Stimulated activated CD8-positive, alpha-beta memory T cell treated with anti-CD3 and anti-CD28 coated beads, Interleukin-2, amount 100 ng/mL, for 1 hour (primary cell): ENCODE data around the gene KIAA1671.

Experiments used
- DNase-seq, 2 donors: peaks; one replicate each; pipeline ENCODE4 v3.0.0-alpha.2; 2020; ENCODE audit warnings: low read depth in 2 of 2

Gene KIAA1671

DNA sequence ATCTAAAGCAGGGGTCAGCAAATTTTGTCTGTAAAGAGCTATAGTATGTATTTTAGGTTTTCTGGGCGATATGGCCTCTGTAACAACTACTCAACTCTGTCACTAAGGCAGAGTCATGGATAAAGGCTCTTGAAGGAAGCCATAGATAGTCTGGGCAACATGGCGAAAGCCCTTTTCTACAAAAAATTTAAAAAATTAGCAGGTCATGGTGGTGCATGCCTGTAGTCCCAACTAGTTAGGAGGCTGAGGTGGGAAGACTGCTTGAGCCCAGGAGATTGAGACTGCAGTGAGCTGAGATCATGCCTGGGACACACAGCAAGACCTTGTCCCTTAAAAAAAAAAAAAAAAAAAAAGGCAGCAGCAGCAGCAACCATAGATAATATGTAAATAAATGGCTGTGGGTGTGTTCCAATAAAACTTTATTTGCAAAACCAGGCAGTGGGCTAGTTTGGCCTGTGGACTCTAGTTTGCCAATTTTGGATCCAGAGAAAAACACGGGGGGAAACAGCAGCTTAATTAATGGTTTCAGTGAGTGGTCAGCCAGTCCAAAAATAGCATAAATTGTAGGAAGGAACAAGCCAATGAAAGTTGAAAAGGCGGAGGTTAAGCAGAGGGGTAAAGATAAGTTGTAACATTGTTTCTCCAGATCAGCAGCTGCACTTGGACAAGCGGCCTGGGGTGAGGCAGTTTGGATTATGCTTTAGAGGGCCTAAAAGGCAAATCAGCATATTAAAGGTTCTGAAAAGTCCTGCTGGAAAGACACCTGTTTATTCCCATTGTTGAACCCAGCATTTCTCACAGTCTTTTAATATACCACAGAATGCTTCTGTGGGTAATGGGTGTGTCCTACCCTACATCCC, 62.6 kb downstream of the KIAA1671 start:
- DNase-seq: no peak

DNA sequence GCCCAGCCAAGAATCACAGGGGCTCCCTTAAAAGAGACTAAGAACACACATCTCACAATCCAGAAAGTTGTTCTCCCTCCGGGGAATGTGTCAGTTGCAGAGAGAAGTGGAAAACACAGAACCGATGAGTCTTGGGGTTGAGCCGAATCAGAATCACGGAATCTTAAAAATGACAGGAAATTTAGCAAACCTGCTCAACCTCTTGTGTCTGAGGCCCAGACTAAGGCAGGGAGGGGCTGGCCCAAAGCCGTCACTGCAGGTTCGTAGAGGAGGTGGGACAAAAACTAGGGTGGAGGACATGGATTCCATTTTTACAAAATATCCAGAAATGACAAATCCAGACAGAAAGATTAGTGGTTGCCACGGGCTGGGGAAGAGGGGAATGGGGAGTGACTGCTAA, 63.8 kb downstream of the KIAA1671 start:
- DNase-seq: no peak

- no peak for DNase-seq
Measured at GRCh38 chr22:25018009-25018408, 65.5 kb downstream of the KIAA1671 start.

DNA sequence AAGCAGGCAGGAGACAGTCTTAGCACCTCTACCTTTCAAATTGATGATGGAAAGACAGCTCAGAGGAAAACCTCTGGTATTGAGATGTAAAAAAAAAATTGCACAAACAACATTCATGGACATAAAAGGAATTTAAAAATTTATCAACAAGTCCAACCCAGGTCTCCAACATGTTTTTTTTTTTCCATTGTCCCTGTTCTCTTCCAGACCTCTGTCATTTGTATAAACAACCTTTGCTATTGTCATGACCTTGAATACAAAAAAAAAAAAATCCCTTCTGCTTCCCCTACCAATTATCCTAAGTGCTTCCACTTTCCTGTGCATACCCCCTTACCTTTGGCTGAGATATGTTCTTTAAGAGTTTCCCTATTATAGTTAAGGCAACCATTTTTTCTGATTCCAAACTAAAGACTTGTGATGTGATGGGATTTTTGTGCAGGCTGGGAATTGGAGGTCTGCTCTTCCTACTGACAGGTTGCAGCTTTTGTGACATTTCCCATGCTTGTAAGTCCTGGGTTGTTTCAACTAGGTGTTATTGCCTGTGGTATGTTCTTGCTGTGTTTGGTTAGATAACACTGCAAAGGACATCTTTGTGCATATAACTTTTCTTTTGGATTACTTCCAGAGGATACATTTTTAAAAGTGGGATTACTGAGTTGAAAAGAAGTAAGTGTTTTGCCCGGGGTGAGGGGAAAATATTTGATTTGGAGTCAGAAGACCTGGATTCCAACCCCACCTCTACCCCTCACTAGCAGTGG, 67.1 kb downstream of the KIAA1671 start:
- no peak for DNase-seq

GRCh38 chr22:25021409-25021808, 68.9 kb downstream of the KIAA1671 start:
- no peak for DNase-seq

GRCh38 chr22:25021976-25022711, 69.6 kb downstream of the KIAA1671 start:
- DNase-seq: no peak

GRCh38 chr22:25023879-25024278, 71.4 kb downstream of the KIAA1671 start:
- no peak for DNase-seq

GRCh38 chr22:25024895-25025294, 72.4 kb downstream of the KIAA1671 start:
- no peak for DNase-seq

- no peak for DNase-seq
Measured at GRCh38 chr22:25025491-25026400, 73.2 kb downstream of the KIAA1671 start.

GRCh38 chr22:25027043-25027906, 74.8 kb downstream of the KIAA1671 start:
- DNase-seq: no peak

DNA sequence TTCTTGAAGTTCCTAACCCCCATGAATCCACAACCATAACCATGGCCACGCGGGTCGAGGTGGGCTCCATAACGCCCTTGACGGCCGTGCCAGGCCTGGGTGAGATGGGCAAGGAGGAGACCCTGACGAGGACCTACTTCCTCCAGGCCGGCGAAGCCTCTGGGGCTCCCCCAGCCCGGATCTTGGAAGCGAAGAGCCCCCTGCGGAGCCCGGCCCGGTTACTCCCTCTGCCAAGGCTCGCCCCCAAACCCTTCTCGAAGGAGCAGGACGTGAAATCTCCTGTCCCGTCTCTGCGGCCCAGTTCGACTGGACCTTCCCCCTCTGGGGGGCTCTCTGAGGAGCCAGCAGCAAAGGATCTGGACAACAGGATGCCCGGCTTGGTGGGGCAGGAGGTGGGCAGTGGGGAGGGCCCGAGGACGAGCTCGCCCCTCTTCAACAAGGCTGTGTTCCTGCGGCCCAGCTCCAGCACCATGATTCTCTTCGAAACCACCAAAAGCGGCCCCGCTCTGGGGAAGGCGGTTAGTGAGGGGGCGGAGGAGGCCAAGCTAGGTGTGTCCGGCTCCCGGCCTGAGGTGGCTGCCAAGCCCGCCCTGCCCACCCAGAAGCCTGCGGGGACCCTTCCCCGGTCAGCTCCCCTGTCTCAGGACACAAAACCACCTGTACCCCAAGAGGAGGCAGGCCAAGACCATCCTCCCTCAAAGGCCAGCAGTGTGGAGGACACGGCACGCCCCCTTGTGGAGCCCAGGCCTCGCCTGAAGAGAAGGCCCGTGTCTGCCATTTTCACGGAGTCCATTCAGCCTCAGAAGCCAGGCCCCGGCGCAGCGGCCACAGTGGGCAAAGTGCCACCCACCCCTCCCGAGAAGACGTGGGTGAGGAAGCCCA, 75.7 kb downstream of the KIAA1671 start:
- no peak for DNase-seq

DNA sequence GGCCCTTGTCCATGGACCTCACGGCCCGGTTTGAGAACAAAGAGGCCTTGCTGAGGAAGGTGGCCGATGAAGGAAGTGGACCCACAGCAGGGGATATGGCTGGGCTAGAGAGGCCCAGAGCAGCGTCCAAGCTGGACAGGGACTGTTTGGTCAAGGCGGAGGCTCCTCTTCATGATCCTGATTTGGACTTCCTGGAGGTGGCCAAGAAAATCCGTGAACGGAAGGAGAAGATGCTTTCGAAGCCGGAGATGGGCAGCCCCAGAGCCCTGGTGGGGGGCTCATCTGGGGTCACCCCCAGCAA, 76.3 kb downstream of the KIAA1671 start:
- DNase-seq: no peak

DNA sequence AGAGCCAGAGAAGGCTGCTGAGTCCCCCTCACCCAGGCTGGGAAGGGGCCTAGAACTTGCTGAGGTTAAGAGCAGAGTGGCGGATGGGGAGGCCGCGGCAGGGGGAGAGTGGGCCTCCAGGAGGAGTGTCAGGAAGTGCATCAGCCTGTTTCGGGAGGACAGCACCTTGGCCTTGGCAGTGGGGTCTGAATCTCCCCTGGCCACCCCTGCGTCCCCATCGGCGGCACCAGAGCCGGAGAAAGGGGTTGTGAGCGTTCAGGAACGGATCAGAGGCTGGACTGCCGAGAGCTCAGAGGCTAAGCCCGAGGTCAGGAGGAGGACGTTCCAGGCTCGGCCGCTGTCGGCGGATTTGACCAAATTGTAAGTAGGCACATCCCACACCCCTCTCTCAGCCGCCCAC, 76.7 kb downstream of the KIAA1671 start:
- DNase-seq: no peak

DNA sequence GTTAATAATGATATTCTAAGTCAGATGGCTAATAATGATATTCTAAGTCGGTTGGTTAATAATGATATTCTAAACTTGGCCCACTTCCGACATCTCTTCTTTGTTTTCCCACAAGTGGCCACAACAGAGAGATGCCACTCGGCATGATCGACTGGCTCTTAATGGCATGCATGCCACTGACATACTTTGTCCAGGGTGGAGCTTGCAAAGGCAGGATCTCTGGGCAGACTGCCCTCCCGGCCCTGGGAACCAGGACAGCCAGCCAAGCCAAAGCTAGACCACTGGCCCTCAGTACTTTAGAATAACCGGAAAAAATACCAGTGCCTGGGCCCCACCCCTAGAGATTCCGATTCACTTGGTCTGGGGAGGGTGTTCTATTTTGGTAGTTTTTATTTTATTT, 78.1 kb downstream of the KIAA1671 start:
- no peak for DNase-seq

GRCh38 chr22:25032066-25032465, 79.5 kb downstream of the KIAA1671 start:
- no peak for DNase-seq

- DNase-seq: no peak
Measured at GRCh38 chr22:25035715-25036114, 83.2 kb downstream of the KIAA1671 start.

GRCh38 chr22:25038239-25038638, 85.7 kb downstream of the KIAA1671 start:
- no peak for DNase-seq

DNA sequence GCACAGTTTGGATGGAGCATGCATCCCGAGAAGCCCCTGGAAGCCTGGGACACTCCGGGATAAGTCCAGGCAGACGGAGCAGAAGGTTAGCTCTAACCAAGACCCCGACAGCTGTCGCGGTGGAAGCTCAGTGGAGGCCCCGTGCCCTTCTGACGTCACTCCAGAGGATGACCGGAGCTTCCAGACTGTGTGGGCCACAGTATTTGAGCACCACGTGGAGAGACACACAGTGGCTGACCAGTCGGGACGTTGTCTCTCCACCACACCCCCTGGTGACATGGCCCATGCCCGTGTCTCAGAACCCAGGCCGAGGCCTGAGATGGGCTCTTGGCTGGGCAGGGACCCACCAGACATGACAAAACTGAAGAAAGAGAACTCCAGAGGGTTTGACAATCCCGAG, 86.3 kb downstream of the KIAA1671 start:
- no peak for DNase-seq

- DNase-seq: no peak
Measured at GRCh38 chr22:25039255-25039654, 86.7 kb downstream of the KIAA1671 start.

GRCh38 chr22:25039754-25040153, 87.2 kb downstream of the KIAA1671 start:
- no peak for DNase-seq
